K562 (cell line): ENCODE measurements around the gene HIVEP3. TPM values are rescaled to one million over a fixed set of nuclear protein-coding genes. Genes with fewer than 3 reads are reported as not detected.

Experiments
- ATAC-seq: fragments of 200-7000 bp; cut with Tn5 transposase; 3 replicates; pipeline ENCODE4 v1.9.1; 2020; ENCODE audit warnings: moderate library complexity
- BruUV-seq: library from RNA; stranded (reverse); fragments of 400-500 nt; replicated peaks from 2 replicates; lab custom pipeline; 2021; lab: Mats Ljungman, UMichigan
- CTCF ChIA-PET: fragments of 300-600 bp; formaldehyde crosslinking; extraction: SDS; loops from one replicate; lab custom pipeline; 2021; ENCODE audit warnings: low intra/inter-chr PET ratio; lab: Yijun Ruan, JAX
- POLR2A ChIA-PET: fragments of 300-600, 350-650 bp; sonication (Branson Sonifier 250); formaldehyde crosslinking; extraction: SDS; loops from one replicate; lab custom pipeline; 2021; ENCODE audit warnings: antibody characterized with exemption, inconsistent platforms; lab: Yijun Ruan, JAX
- DNase-seq, 4 experiments: peaks; one replicate each; pipeline versions ENCODE4 v3.0.0 to v3.0.0-alpha.2; 2011 to 2018; ENCODE audit warnings: low spot score in 3 of 4, mixed read lengths in 3 of 4; ENCODE audit errors: extremely low read depth in 1 of 4
- FAIRE-seq: peaks from 2 replicates; lab custom pipeline; 2011; peaks lifted over from hg19 to GRCh38; lab: Jason Lieb, UNC
- H2AFZ ChIP-seq: 2 replicates; pipeline ENCODE4 v1.6.0; 2011; ENCODE audit warnings: low read depth, low read length, control low read depth, inconsistent platforms
- H3K27ac ChIP-seq: fragments of 200-600 bp; 3 replicates; pipeline ENCODE4 v1.8.0; 2011; ENCODE audit warnings: low read depth, mild to moderate bottlenecking, control low read depth, inconsistent platforms, low read length, moderate library complexity, mixed read lengths; ENCODE audit errors: extremely low read depth
- H3K27me3 ChIP-seq, 2 experiments: fragments of 300-600 bp in 1 of 2; 2 replicates in 1 of 2; 3 replicates in 1 of 2; pipeline versions ENCODE4 v1.6.0 to v1.8.0; 2011; ENCODE audit warnings: inconsistent platforms in 2 of 2, low read length in 2 of 2, mild to moderate bottlenecking in 1 of 2, mixed read lengths in 1 of 2, moderate library complexity in 1 of 2; ENCODE audit not compliant: control insufficient read depth in 2 of 2, insufficient read depth in 2 of 2
- H3K36me3 ChIP-seq: fragments of 300-600 bp; 3 replicates; pipeline ENCODE4 v1.8.0; 2011; ENCODE audit warnings: mild to moderate bottlenecking, low read length, inconsistent platforms; ENCODE audit not compliant: control insufficient read depth, insufficient read depth
- H3K4me1 ChIP-seq, 2 experiments: fragments of 200-600 bp in 1 of 2; replicated peaks in 1 of 2; 2 replicates in 1 of 2; 3 replicates in 1 of 2; pipeline versions ENCODE4 v1.5.1 to v1.8.0; 2011; ENCODE audit warnings: inconsistent platforms in 2 of 2, low read length in 2 of 2, mild to moderate bottlenecking in 1 of 2, mixed read lengths in 1 of 2, moderate library complexity in 1 of 2; ENCODE audit not compliant: control insufficient read depth in 2 of 2, insufficient read depth in 2 of 2
- H3K4me2 ChIP-seq: 2 replicates; pipeline ENCODE4 v1.6.1; 2011; ENCODE audit warnings: low read length, control low read depth, inconsistent platforms, mixed read lengths; ENCODE audit not compliant: insufficient read depth
- H3K4me3 ChIP-seq: fragments of 200-600 bp; sonication (generic), shearing (Covaris generic); 2 replicates; pipeline ENCODE4 v1.5.1; 2016; ENCODE audit warnings: control low read depth, inconsistent platforms
- H3K79me2 ChIP-seq: fragments of 200-600 bp; 3 replicates; pipeline ENCODE4 v1.8.0; 2011; ENCODE audit warnings: low read length, inconsistent platforms; ENCODE audit not compliant: control insufficient read depth, insufficient read depth
- H3K9ac ChIP-seq, 2 experiments: 2 replicates each; pipeline versions ENCODE4 v1.6.0 to v1.6.1; 2011; ENCODE audit warnings: low read depth in 2 of 2, low read length in 2 of 2, control low read depth in 1 of 2, inconsistent platforms in 1 of 2, mild to moderate bottlenecking in 1 of 2, mixed read lengths in 1 of 2; ENCODE audit not compliant: insufficient read depth in 1 of 2
- H3K9me1 ChIP-seq: one replicate; pipeline ENCODE4 v1.6.0; 2011; ENCODE audit warnings: inconsistent platforms, mild to moderate bottlenecking, low read length, moderate library complexity; ENCODE audit not compliant: control insufficient read depth, insufficient read depth
- H3K9me3 ChIP-seq: replicated peaks from 2 replicates; pipeline ENCODE4 v1.5.1; 2011; ENCODE audit warnings: low read depth, low read length, inconsistent platforms; ENCODE audit not compliant: control insufficient read depth, insufficient read depth
- H4K20me1 ChIP-seq: replicated peaks from 2 replicates; pipeline ENCODE4 v1.6.1; 2011; ENCODE audit warnings: low read length, inconsistent platforms, mixed read lengths; ENCODE audit not compliant: control insufficient read depth, insufficient read depth
- BCL6 ChIP-seq: fragments of 250-450 bp; sonication (Bioruptor Pico); IDR thresholded peaks from 2 replicates; pipeline ENCODE4 v1.4.0; 2020
- GTF2F1 ChIP-seq: IDR thresholded peaks from 2 replicates; pipeline ENCODE4 v1.6.1; 2011; ENCODE audit warnings: low read depth, low read length, improper control_type of control experiment
- KDM5B ChIP-seq: fragments of 200-600 bp; sonication (generic); IDR thresholded peaks from 2 replicates; pipeline ENCODE4 v1.6.1; 2012; ENCODE audit warnings: low read depth, mild to moderate bottlenecking, moderate library complexity, low read length, control low read depth, inconsistent platforms; ENCODE audit not compliant: insufficient replicate concordance
- MEF2A ChIP-seq: IDR thresholded peaks from 2 replicates; pipeline ENCODE4 v1.6.1; 2011; ENCODE audit warnings: low read depth, mild to moderate bottlenecking, low read length, moderate library complexity; ENCODE audit not compliant: control insufficient read depth
- RAD21 ChIP-seq, 2 experiments: fragments of 250-450 bp in 1 of 2; fragments of 450-650 bp in 1 of 2; sonication (Bioruptor Pico) in 1 of 2; formaldehyde crosslinking in 1 of 2; IDR thresholded peaks in 1 of 2; conservative IDR thresholded peaks in 1 of 2; 2 replicates each; pipeline versions ENCODE4 v1.4.0 to v1.8.0; 2020 to 2022; ENCODE audit warnings: mild to moderate bottlenecking in 2 of 2, moderate library complexity in 1 of 2
- RAD51 ChIP-seq: fragments of 450-650 bp; IDR thresholded peaks from 2 replicates; pipeline ENCODE4 v1.7.1; 2016; ENCODE audit warnings: low read depth, mild to moderate bottlenecking, borderline replicate concordance
- SRSF3 ChIP-seq: fragments of 200-400 bp; formaldehyde crosslinking; IDR thresholded peaks from 2 replicates; pipeline ENCODE4 v1.6.1; 2016; ENCODE audit warnings: mild to moderate bottlenecking, low read length, moderate library complexity; ENCODE audit not compliant: insufficient read depth
- WGBS: fragments of 100-300 bp; shearing (Covaris generic); methylation state at CpG from one replicate; pipeline ENCODE4 v1.1.6; 2016; ENCODE audit warnings: low coverage, mixed read lengths; ENCODE audit not compliant: insufficient coverage; ENCODE audit errors: missing lambda C conversion rate; 5-methylcytosine and 5-hydroxymethylcytosine counted together
- in situ Hi-C: fragments of 300-500 bp; cut with MboI; formaldehyde crosslinking; loops from 4 replicates; pipeline ENCODE4 v1.15.0; 2018; ENCODE audit warnings: inconsistent platforms, mixed read lengths
- intact Hi-C: fragments of 100-400 bp; cut with micrococcal nuclease; formaldehyde crosslinking; loops from 2 replicates; pipeline ENCODE4 v1.14.2; 2022
- polyA plus RNA-seq, 8 experiments: library from polyadenylated mRNA; depleted of rRNA in 4 of 8; stranded (reverse) in 5 of 8; unstranded in 3 of 8; fragments of >200 nt; fragmentation: Nextera tagmentation in 2 of 8; fragmentation: Illumina TruSeq in 1 of 8; extraction: Ambion mirVana in 2 of 8; extraction: Trizol in 1 of 8; gene quantifications; 2 replicates each; pipeline versions ENCODE4 v1.2.1 to v1.2.3, GENCODE V29; 2011 to 2014; ENCODE audit warnings: inconsistent platforms in 1 of 8, missing spikeins in 1 of 8
- total RNA-seq, 7 experiments: library from RNA; depleted of rRNA in 6 of 7; stranded (reverse); fragments of >200 nt in 6 of 7; fragmentation: Illumina TruSeq in 2 of 7; extraction: Trizol in 2 of 7; gene quantifications; 2 replicates each; pipeline versions ENCODE4 v1.2.1 to v1.2.3, GENCODE V29; 2011 to 2021; ENCODE audit warnings: low replicate concordance in 1 of 7
- TF ChIP-seq, protein P1 (sequence below): fragments of 250-450 bp; sonication (Bioruptor Pico); IDR thresholded peaks from 2 replicates; pipeline ENCODE4 v1.8.0; 2021; ENCODE audit warnings: mild to moderate bottlenecking, moderate library complexity
- TF ChIP-seq, protein P2 (sequence below), 2 experiments: fragments of 200-800 bp in 1 of 2; sonication (Bioruptor generic) in 1 of 2; sonication (generic) in 1 of 2; formaldehyde crosslinking in 1 of 2; IDR thresholded peaks in 1 of 2; conservative IDR thresholded peaks in 1 of 2; 2 replicates each; pipeline versions ENCODE4 v1.5.0 to v1.6.1; 2016 to 2020; ENCODE audit warnings: missing compliant biosample characterization in 1 of 2, missing genetic modification characterization in 1 of 2, missing genetic modification reagents in 1 of 2

Gene HIVEP3
- total and polyA plus RNA-seq, 9 of the 15 experiments (the other 6 are each of a cell fraction or from before 2014, with no cell fraction given): 0.09 to 0.58 (median 0.34) TPM; not detected in 1

DNA sequence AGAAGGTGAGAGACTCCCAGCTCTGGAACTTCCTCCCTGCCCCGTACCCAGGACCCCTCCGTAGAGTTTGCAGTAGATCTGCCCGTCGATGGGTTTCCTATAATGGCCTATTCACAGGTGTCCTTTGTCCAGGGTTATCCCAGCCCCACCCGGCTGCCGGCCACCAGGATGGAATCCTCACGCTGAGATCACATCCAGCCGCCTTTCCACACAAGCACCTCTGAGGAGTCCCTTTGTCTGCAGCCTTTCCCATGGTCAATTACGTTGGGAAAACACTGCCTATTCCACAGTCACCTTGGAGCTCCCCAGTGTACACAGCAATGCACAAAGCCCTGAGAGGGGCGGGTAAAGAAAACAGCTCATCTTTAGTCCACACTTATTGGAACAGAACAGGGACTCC lies 244.2 kb downstream of the HIVEP3 start:
- Histone ChIP-seq H3K9me1 (peaks cover 3% of the 10 kb centered on the region), H2AFZ (no peak overlapping the region), H3K4me1 (no peaks in the 10 kb centered on the region; a peak in 1 of 5 replicates), H3K27ac (no peak overlapping the region), H3K27me3 (peaks cover 10 to 69% of the 10 kb centered on the region in 2 experiments), H3K9ac (no peak overlapping the region), H3K79me2 (no peaks in the 10 kb centered on the region), H3K9me3 (no peaks in the 10 kb centered on the region), H4K20me1 (no peaks in the 10 kb centered on the region), H3K4me3 (no peak overlapping the region), H3K4me2 (no peak overlapping the region), H3K36me3 (no peaks in the 10 kb centered on the region)
- 0% methylated on average over 10 of the region's 10 CpGs for WGBS
- ChIA-PET CTCF (no interaction called here), POLR2A (interaction anchor here (1.2 kb wide), 1 partner anchor 16 kb away, joined by 4 read pairs; no protein-coding TSS in a partner anchor)
- no TSS peak for BruUV-seq
- ATAC-seq (no peak), DNase-seq (no peak), FAIRE-seq (no peak)
- in situ Hi-C loops (no loop called here), intact Hi-C loops (no loop called here)
- TF ChIP-seq SRSF3 (no peak), RAD51 (no peak), GTF2F1 (no peak), BCL6 (CRISPR knock-in tag) (no peak), MEF2A (no peak), RAD21 (CRISPR knock-in tag; conservative IDR thresholded peaks at IDR 0.05 in 1 of 2, IDR thresholded peaks at IDR 0.05 in 1 of 2) (no peak), KDM5B (no peak)
- TF ChIP-seq, protein P1, sequence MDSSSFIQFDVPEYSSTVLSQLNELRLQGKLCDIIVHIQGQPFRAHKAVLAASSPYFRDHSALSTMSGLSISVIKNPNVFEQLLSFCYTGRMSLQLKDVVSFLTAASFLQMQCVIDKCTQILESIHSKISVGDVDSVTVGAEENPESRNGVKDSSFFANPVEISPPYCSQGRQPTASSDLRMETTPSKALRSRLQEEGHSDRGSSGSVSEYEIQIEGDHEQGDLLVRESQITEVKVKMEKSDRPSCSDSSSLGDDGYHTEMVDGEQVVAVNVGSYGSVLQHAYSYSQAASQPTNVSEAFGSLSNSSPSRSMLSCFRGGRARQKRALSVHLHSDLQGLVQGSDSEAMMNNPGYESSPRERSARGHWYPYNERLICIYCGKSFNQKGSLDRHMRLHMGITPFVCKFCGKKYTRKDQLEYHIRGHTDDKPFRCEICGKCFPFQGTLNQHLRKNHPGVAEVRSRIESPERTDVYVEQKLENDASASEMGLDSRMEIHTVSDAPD (CRISPR knock-in tag): no peak
- TF ChIP-seq, protein P2, sequence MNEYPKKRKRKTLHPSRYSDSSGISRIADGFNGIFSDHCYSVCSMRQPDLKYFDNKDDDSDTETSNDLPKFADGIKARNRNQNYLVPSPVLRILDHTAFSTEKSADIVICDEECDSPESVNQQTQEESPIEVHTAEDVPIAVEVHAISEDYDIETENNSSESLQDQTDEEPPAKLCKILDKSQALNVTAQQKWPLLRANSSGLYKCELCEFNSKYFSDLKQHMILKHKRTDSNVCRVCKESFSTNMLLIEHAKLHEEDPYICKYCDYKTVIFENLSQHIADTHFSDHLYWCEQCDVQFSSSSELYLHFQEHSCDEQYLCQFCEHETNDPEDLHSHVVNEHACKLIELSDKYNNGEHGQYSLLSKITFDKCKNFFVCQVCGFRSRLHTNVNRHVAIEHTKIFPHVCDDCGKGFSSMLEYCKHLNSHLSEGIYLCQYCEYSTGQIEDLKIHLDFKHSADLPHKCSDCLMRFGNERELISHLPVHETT (CRISPR knock-in tag; conservative IDR thresholded peaks at IDR 0.05 in 1 of 2, IDR thresholded peaks at IDR 0.05 in 1 of 2): no peak
